Measurements from ENCODE around the gene EPSTI1.
"Not testable (repeated sequence)": the region's sequence is repeated elsewhere in the genome, so short reads cannot be mapped to it uniquely, and the experiment has no call there.

Gene EPSTI1

DNA sequence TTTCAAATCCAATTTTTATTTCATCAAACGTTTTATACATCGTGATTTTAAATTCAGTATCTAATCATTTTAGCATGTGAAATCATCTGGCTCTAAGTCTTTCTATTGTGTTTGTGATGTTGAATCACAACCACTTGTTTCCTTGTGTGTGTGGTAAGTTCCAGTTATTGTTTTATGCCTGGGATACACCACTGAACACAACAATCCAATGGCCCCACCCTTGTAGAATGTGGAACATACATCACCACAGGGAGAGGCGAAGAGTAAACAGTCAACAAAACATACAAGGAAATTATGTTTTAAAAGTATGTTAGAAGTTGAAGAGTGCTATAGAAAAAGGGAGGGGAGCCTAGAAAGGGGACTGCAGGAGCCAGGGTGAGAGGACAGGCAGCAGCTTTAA lies 100.5 kb downstream of the EPSTI1 start:
- no peak for DNase-seq

DNA sequence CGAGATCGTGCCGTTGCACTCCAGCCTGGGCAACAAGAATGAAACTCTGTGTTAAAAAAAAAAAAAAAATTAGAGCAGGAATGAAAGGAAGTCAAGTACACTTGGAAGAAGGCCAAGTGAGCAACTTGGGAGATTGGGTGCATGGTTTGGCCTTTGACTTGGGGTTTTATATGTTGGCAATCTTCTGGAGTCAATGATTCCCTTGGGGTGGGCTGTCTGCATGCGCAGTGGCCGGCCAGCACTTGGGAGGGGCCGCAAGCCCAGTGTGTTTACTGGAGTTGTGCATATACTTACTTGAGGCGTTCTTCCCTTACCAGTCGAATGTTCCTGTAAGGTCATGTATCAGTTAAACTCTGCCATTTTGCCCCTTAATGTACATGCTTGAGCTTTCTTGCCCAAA lies 106.7 kb downstream of the EPSTI1 start:
- no peak for DNase-seq

DNA sequence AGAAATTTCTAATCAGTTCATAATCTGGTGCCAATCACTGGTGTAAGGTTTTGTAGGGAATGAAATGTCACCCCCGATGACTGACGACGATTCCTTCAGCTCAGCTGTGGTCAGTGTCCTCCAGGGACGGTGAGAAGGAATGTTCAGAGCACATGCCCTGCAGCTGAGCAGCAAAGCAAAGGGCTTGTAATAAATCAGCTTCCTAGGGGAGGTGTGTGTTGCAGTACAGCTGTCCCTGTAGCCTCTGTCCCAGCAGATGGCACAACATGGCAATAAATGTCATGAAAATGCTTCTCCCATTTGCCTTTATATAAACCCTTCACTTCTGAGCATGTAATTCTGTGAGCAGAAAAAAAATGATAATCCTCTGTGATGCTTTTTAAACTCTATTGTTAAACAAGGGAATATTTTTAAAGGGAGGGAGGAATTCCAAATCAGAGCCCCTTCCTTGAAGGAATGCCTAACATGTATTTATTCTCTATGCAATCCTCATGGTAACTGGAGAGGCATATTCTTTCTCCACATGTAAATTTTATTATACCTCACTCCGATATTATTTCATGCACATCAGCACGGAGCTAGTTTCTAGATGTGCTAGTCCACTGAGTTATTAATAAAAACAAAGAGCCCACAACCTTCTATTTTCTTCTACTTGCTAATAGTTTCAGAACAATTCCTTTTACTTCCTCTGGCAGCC lies 108.1 kb downstream of the EPSTI1 start:
- no peak for DNase-seq

DNA sequence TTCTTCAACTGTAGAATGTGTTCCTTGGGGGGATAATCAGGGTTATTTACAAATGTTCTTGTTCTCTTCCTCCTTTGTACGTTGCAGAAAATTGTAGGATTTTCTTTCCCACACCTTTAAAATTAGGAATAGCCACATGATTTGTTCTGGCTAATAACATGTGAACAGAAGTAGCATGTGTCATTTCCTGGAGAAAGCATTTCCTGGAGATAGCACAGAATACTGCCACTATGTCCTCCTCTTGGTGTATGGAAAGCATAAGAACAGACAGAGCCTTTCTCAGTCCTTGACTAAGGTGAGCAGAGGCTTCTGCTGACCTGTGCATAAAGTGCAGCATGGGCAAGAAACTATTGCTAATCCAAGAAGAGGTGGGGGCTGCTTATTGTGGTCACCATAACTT lies 108.9 kb downstream of the EPSTI1 start:
- DNase-seq: no peak

DNA sequence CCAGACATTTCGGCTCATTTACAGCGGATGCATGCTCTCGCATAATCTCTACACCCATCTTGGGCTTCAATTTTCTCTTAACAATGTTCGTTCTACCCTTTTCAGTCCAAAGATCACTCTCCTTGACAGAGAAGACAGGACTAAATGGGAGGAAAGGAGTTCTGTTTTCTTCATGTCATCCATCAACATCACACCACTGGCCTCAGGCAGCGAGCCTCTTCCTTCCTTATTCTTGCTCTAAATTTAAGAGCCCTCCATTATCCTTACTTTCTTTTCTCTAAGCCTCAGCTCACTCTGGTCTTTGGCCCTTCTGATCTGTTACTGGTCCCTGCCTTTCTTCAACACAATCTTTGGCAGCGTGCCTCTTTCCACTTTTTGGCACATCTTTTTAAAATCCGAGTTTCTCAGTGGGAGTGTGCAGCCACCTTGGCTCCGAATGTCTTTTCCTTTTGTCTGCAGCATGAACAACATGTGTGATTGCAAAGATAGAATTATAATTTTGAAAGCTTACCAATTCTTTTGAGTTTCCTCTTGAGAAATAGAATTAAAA lies 111.9 kb downstream of the EPSTI1 start:
- no peak for DNase-seq

DNA sequence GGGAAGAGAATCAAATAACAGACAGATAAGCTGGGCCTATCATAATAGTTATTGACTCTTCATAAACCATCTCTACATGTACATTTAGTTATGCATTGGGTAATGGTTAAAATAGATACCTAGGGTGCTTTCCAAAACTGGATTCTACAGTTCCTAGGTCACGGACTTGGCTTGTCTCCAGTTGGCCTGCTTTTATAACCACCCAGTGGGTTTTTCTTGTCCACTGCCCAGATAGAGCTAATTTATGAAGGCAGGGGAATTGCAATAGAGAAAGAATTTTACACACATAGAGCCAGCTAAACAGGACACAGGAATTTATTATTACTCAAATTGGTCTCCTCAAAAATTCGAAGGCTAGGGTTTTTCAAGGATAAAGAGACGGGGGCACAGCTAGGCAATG lies 113.3 kb downstream of the EPSTI1 start:
- DNase-seq: no peak

DNA sequence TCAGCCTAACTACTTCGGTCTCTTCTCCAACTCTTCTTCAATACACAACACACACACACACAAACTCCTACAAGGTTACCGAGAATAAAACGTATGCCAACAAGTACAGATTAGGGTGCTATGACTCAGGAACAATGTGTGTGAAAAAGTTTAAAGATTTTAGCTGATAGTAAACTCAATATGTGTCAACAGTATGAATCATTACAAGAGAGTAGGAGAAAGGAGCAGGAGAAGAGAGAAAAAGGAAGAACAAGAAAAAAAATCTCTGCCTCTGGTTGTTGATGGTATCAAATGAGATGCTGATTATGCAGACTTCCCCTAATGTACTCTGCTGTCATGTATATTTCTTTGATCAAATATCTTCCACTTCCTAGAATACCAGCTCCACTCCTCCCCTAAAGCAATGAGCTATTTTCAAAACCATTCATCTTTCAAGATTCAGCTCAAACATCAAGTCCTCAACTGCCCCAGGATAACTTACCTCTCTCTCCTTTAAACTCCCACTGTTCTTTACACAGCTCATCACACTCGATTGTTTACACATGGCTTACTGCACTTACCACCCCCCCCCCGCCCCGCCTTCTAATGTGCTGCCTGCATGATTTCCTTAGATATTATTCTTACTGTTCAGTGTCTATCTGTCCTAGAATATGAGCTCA lies 115.0 kb downstream of the EPSTI1 start:
- no peak for DNase-seq

DNA sequence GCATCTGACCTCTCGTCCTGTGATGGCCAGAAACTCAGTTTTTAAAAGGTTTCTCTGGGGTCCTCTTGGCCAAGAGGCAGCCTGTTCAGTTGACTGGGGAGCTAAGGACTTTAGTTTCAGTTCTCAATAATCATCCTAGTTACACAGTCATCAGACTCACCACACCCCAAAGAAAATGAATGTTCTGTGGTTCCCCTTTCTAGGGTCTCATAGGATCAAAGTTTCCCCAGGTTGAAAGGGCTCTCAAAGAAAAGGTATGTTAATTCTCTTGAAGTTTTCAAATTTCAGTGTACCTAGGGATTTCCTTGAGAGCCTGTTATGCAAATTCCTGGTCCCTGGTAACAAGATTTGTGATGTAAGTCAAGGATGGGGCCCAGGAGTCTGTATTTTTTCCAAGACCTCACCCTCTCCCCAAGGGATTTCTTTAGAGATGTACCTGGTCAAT lies 115.7 kb downstream of the EPSTI1 start:
- DNase-seq: no peak

DNA sequence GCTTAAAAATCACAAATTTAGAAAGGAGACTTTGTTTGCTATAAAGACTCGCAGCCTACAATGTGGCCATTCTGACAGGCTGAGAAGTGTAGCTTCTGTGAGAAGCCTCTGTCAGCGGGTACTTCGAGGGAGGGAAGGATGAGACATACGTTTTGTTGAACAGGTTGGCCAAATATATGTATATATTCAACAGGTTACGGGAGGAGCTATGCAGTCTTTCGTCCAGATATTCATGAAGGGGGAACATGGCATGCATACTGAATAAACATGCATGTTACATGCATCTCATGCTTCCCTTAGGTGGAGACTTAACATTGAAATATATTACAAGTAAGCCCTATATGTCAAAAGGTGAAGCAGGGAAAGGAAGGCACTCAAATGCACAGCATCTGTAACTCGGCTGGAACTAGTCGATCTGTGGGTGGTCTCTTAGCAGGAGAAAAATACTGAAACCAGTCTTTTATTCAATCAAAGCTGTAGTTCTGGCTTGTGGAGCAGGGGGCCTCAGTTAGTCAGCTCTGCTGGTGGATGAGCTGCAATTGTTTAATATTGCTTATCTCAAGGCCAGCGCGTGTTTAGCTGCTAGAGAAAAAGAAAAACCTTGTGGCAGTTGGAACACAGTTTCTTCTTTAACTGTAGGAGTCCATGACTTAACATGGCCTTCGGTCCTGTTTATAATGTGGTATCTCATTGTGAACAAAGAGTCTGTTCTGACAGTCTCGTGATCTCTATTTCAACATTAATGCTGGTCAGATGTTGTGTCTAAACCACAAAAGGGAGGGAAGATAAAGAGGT lies 116.4 kb downstream of the EPSTI1 start:
- no peak for DNase-seq

DNA sequence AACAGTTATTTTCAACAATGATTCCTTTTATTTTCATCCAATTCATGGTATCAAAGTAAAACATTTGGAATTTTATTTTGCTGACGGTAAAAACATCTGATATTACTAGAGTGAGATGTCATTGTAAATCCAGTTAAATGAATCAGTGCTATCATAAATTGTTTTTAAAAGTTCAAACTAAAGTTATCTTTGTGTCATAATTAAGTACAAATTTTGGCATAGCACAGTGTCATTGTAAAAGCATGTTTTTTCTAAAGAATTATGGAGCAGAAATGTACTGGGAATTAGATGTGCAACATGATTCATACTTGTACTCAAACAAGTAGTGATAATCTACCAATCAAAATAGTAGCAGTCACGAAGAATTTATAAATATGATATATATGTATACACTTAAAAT lies 117.8 kb downstream of the EPSTI1 start:
- no peak for DNase-seq

DNA sequence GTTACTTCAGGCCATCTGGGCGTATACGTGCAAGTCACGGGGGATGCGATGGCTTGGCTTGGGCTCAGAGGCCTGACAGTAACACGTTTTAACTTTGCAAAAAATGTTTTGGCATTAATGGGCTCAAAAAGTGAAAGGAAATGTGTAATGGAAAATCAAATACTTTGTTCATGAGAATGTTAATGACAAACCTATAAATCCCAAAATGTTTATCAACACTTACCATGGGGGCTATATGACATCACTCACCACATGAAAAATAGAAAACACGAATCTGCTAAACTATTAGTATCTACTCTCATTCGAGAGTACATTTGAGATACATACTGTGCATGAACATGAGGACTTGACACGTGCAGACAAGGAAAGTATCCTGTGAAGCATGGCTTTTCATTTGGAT lies 119.0 kb downstream of the EPSTI1 start:
- no peak for DNase-seq

DNA sequence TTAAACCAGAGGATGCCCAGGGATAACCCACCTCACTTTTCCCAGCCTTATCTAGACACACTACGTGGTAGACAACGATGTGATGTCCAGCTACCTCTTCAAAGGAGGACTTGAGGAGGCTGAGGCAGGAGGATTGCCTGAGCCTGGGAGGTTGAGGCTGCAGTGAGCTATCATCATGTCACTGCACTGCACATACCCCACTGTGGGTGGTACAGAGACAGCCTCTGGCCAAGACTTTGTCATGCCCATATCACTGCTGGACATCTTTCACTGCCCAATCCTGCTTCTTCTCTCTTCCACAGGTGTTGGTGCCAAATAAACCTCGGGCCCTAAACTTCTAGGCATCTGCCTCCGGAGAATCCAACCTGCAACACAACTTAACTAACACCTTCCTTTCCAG lies 124.8 kb downstream of the EPSTI1 start:
- DNase-seq: no peak

DNA sequence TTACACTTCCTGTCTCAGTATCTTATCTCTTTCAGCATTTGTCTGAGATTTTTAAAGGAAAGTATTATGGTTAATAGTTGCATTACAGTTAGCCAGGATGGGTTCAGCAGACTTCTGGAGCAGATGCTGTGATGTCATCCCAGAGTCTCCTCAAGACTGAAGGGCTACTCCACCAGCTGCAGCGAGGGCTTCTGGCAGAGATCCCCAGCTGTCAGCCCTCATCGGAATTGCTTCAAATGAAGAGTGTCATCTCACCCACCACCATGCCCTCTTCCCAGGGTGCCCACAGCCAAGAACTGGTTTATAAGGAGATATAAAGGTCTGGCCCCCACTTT lies 126.3 kb downstream of the EPSTI1 start:
- no peak for DNase-seq

DNA sequence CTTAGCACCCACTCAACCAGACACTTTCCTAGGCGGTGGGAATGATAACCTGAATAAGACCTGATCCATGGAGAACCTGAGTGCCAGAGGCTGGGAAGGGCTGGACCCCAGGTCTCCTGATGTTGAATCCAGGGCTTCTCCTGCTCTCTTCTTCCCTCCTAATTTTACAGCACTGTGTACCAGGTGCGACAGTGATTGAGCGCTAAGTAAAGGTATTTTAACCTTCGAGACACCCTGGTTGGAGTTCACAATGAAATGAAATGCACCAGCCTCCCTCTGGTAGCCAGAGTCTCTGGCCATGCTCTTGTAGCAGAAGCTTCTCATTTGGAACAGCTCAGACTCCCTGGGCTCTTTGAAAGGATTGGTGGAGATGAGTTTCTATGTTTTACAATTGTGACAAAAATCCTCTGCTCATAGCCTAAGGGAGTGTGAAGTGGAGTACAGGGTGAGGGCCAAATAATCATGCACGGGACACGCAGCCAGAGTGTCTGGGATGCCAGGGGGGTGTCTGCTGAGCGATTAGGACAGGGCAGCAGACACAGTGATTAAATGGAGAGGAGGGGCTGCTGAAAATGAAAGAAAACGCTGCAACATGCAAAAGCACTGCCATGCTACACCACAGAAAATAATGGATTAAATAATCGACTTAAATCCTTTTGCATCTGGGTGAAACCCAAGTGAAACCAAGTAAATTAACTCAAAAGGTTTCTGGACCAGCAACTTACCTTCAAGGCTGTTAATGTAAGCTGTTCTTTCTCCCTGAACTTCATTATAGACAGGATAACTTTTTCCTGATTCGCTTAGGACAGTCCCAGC lies 126.9 kb downstream of the EPSTI1 start:
- no peak for DNase-seq

DNA sequence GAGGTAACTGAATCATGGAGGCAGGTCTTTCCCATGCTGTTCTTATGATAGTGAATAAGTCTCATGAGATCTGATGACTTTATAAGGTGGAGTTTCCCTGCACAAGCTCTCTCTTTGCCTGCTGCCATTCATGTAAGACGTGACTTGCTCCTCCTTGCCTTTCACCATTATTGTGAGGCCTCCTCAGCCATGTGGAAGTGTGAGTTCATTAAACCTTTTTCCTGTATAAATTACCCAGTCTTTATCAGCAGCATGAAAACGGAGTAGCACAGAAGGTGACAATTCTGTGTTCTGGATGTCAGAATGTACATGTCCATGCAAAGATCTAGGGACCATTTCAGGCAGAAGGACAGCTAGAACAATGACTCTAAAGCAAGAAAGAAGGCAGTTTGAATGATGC lies 129.7 kb downstream of the EPSTI1 start:
- DNase-seq: not testable (repeated sequence)

DNA sequence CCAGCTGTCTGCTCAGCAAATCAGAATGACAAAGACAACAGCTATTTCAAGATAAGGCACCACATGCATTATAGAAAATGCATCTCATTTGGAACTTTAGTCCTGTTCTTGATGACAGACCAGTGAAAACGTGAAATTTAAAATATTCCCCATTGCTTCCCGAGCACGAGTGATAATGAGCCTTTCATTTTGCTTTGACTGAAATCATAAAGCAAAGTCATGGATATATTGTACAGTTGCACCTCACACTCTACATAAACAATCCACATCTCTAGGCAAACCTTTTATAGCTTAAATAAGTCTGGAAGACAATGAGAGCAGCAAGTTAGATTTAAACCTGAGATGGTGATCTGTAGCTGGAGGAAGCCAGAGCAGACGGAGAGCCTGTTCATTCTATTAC lies 131.6 kb downstream of the EPSTI1 start:
- DNase-seq: no peak

DNA sequence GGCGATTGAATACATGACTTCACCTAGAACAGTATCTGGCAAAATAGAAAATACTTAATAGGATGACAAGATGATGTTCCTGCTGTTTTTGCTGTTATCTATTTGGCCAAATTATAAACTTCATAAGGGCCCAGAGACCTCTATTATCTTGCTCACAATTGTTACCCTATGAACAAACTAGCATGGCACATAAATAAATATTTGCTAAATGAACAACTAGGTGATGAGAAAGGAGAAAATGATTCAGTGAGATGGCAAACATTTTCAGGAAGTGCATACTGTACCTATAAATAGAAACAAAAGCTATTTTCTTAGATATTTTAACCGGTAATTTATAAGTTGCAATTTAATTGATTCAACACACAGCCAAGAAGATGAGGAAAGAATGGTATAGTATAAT lies 132.3 kb downstream of the EPSTI1 start:
- DNase-seq: no peak

DNA sequence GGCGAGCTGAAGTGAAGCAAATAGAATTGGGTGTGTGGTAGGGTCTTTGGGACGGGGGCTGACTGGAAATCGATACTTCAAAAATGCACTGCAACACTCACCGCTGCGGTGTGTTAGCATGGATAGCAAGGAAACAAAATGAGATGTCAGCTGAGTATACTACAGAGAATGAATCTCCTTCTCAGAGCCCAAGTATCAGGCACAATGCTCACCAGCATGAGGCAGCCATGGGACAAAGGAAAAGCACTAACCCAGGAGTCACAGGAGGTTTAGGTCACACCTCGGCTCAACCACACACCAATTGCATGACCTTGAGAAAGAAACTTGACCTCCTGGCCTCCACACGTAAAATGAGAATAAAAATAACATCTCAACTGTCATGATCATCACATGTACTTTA lies 136.6 kb downstream of the EPSTI1 start:
- DNase-seq: no peak

DNA sequence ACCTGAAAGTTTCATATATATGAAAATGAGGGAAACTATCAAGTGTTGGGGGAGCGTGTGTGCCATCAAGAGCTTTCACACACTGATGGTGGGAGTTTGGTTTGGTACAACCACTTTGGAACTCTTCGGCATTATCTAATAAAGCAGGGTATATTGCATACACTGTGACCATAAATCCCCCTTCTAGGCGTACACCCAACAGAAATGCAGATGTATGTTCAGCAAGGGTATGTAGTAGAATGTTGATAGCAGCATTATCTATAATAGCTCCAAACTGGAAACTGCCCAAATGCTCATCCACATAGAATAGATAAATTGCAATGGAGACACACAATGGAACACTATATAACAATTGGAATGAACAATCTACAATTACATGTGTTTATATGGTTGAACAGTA lies 139.9 kb downstream of the EPSTI1 start:
- DNase-seq: no peak

DNA sequence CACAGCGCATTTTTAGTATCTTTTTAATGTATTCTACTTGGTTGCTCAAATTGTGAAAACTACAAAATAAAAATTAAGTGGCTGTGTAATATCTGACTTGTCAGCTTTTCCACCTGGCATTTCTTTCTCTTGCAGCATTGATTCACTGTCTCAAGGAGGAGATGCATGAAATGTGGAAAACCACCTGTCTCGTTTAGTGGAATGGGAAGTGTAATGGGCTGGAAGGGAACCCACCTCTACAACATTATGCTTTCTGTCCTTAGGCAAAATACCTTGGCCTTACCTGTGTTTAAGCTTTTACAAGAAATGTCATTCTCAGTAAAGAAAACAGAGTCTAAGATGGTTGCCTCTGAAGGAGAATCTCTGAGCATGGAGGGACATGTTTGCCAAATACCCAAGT lies 142.8 kb downstream of the EPSTI1 start:
- no peak for DNase-seq

DNA sequence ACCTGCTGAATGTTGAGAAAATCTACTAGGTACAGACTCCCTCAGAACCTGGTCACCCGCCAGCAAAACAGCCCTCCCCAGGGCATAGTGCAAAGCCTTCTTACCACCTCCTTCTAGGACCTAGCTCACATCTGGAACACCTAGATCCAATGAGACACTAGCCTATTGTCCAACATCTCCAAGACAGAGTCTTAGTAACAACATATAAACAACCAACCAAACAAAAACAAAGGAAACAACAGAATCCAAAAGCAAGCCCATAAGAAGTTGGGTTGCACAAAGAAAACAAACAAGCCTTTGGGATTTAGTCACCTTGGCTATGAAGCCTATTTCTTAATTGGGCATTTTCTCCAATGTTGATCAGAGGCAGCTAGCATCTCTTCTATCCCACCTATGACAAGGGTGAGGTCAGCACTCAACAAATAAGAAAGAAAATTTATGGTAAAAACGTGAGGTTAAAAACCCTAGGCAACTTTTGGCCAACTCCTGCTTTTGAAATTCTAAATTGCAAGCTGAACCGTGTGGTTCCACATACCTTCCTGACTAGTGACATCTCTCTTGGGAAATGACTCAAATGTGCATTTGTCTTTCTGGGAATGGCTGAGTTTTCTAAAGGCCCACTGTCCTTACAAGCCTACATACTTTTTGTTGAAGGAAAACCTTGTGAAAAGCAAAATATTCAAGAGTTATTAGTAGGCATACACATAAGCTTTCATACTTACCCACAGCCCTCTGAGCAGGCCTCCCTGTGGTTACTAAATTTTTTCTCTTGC lies 144.0 kb downstream of the EPSTI1 start:
- no peak for DNase-seq
